GM23338 (cell line): ENCODE data around the gene CENPX.

ENCODE experiments used
- CREB1 ChIP-seq: fragments of 250-450 bp; sonication (Bioruptor Pico); IDR thresholded peaks from 2 replicates; pipeline ENCODE4 v1.5.0; 2020; ENCODE audit warnings: low read depth, mild to moderate bottlenecking, moderate library complexity
- CTCF ChIP-seq, 2 experiments: fragments of 200-600 bp in 1 of 2; sonication (generic) in 1 of 2; conservative IDR thresholded peaks; 2 replicates each; pipeline versions ENCODE4 v1.5.1 to v1.6.1; 2016 to 2017; ENCODE audit warnings: antibody characterized with exemption in 2 of 2, low read depth in 2 of 2, mild to moderate bottlenecking in 2 of 2, moderate library complexity in 1 of 2
- ETS1 ChIP-seq: IDR thresholded peaks from 2 replicates; pipeline ENCODE4 v1.6.1; 2016; ENCODE audit warnings: antibody characterized with exemption
- EZH2 ChIP-seq: fragments of 200-600 bp; sonication (generic); IDR thresholded peaks from one replicate; pipeline ENCODE4 v1.8.0; 2017; ENCODE audit warnings: antibody characterized with exemption, mild to moderate bottlenecking, low read depth; ENCODE audit not compliant: unreplicated experiment
- EZH2phosphoT487 ChIP-seq: fragments of 200-600 bp; sonication (generic); IDR thresholded peaks from one replicate; pipeline ENCODE4 v1.8.1; 2018; ENCODE audit warnings: antibody characterized with exemption; ENCODE audit not compliant: unreplicated experiment
- JUNB ChIP-seq: IDR thresholded peaks from one replicate; pipeline ENCODE4 v1.6.1; 2016; ENCODE audit warnings: antibody characterized with exemption; ENCODE audit not compliant: unreplicated experiment
- POLR2AphosphoS5 ChIP-seq: IDR thresholded peaks from 2 replicates; pipeline ENCODE4 v1.6.1; 2016; ENCODE audit warnings: antibody characterized with exemption, low read depth
- REST ChIP-seq: IDR thresholded peaks from one replicate; pipeline ENCODE4 v1.6.1; 2018; ENCODE audit warnings: antibody characterized with exemption; ENCODE audit not compliant: unreplicated experiment
- STAT1 ChIP-seq: IDR thresholded peaks from one replicate; pipeline ENCODE4 v1.6.1; 2016; ENCODE audit warnings: antibody characterized with exemption; ENCODE audit not compliant: unreplicated experiment

- TF ChIP-seq CTCF (conservative IDR thresholded peaks at IDR 0.05; ENCODE audit: low read depth in 2 of 2): peak in 1 of 2 experiments; percentile 41; a peak in 2 of 4 replicates
- no peak for TF ChIP-seq POLR2AphosphoS5
- TF ChIP-seq EZH2: no peak
- TF ChIP-seq EZH2phosphoT487: no peak
- TF ChIP-seq JUNB: no peak
- TF ChIP-seq STAT1: no peak
- TF ChIP-seq REST: no peak
- no peak for TF ChIP-seq CREB1 (CRISPR knock-in tag)
- TF ChIP-seq ETS1: no peak
Measured at GRCh38 chr17:81999976-82000802, 22.5 kb downstream of the CENPX start.
